ENCODE results near the gene SPTBN5. TPM values are rescaled to one million over a fixed set of nuclear protein-coding genes. Genes with fewer than 3 reads are reported as not detected.

SPTBN5 gene
- total RNA-seq, 1 donor from 2014 or later: 2.9 TPM

DNA sequence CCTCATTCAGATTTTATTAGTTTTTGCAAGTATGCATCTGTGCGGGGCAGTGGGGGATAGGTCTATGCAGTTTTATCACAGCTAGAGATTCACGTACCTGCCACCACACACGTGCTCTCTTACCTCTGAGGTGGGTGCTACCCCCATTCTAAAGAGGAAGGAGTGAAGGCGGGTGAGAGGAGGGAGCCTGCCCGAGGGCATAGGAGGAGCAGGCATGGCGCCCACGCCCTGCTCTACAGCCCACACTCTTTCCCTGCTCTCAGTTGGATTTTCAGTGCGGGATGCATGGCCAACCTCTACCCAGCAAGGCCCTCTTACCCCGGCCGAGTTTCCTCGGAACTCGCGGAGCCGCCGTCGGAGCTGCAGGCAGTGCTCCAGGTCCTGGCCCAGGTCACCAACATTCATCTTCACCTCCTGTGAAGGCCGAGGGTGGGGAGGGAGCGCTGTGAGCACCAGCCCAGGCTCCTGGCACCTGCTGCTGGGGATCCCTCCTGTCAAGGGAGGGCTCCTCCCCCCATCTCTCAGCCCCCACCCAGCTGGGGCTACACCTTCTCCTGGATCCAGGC, 28.3 kb downstream of the SPTBN5 start:
- no peaks in the 10 kb centered on the region for H3K9me3 Mint-ChIP-seq (ENCODE audit: low read depth)
- no peaks in the 10 kb centered on the region for H3K4me1 Mint-ChIP-seq (ENCODE audit: low read depth)
- no peak overlapping the region for H3K4me3 Mint-ChIP-seq (ENCODE audit: unreplicated experiment)
- TF ChIP-seq, protein P1, sequence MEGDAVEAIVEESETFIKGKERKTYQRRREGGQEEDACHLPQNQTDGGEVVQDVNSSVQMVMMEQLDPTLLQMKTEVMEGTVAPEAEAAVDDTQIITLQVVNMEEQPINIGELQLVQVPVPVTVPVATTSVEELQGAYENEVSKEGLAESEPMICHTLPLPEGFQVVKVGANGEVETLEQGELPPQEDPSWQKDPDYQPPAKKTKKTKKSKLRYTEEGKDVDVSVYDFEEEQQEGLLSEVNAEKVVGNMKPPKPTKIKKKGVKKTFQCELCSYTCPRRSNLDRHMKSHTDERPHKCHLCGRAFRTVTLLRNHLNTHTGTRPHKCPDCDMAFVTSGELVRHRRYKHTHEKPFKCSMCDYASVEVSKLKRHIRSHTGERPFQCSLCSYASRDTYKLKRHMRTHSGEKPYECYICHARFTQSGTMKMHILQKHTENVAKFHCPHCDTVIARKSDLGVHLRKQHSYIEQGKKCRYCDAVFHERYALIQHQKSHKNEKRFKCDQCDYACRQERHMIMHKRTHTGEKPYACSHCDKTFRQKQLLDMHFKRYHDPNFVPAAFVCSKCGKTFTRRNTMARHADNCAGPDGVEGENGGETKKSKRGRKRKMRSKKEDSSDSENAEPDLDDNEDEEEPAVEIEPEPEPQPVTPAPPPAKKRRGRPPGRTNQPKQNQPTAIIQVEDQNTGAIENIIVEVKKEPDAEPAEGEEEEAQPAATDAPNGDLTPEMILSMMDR (IDR thresholded peaks at IDR 0.05): no peak
- DNase-seq (ENCODE audit: low spot score): no peak
- H3K27me3 Mint-ChIP-seq (ENCODE audit: low read depth): no peaks in the 10 kb centered on the region
- H3K27ac Mint-ChIP-seq (ENCODE audit: unreplicated experiment): no peak overlapping the region
- peaks cover 5% of the 10 kb centered on the region for H3K36me3 Mint-ChIP-seq (ENCODE audit: low read depth)

DNA sequence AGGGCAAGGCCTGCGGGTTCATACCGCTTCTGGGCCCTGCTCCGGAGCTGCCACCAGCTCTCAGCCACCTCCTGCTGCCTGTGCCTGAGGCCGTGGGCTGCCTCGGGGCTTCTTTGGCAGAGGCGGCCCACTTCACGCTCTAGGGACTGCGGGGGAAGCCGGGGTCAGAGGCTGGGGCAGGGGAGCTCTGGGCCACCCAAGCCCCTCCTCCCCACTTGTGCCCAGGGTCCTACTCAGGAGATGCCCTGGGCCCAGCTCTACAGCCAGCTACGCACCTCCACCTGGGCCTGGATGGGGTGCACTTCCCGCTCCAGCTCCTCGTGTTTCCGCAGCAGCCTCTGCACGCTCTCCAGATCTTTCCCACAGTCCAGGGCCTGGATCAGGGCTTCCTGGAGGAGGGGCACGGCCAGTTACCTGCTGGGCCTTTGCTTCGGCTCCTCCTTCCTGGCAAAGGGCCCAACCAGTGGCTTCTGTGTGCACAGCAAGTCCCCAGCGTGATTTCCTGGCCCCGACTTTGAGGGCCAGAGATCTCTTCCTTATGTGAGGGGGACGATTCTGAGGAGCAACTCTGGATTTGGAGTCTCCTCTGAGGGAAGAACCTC, 31.2 kb downstream of the SPTBN5 start:
- H3K9me3 Mint-ChIP-seq (ENCODE audit: low read depth): no peaks in the 10 kb centered on the region
- H3K36me3 Mint-ChIP-seq (ENCODE audit: low read depth): peaks cover 5% of the 10 kb centered on the region
- H3K27ac Mint-ChIP-seq (ENCODE audit: unreplicated experiment): no peak overlapping the region
- DNase-seq (ENCODE audit: low spot score): no peak
- no peaks in the 10 kb centered on the region for H3K27me3 Mint-ChIP-seq (ENCODE audit: low read depth)
- H3K4me1 Mint-ChIP-seq (ENCODE audit: low read depth): no peaks in the 10 kb centered on the region
- TF ChIP-seq, protein P1 (IDR thresholded peaks at IDR 0.05): no peak
- H3K4me3 Mint-ChIP-seq (ENCODE audit: unreplicated experiment): no peak overlapping the region

DNA sequence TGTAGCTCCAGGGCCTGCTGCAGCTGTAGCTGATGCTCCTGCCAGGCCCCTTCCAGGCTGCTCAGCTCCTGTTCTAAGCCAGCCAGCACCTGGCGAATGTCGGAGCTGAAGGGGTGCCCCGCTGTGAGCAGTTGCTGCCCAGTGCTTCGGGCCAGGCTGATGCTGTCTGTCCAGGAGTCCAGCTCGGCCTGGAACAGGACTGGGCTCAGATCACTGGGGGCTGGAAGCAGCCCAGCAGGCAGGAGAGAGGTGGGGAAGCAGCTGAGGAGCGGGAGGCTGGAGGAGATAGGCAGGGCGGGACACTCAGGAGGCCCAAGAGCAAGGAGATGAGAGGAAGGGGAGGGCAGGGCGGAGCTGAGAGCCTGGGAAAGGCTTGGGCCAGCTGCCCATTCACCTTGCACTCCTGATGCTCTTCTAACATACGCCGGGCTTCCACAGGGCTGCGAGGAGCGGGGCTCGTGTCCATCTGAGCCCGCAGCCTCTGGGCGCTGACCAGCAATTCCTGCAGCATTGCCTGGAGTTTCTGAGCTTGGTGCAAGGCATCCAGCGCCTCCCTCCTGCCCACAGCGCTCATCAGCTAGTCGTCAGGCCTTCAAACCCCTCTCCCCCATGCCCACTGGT, 32.0 kb downstream of the SPTBN5 start:
- H3K27me3 Mint-ChIP-seq (ENCODE audit: low read depth): no peaks in the 10 kb centered on the region
- H3K27ac Mint-ChIP-seq (ENCODE audit: unreplicated experiment): no peak overlapping the region
- H3K36me3 Mint-ChIP-seq (ENCODE audit: low read depth): peaks cover 3% of the 10 kb centered on the region
- H3K9me3 Mint-ChIP-seq (ENCODE audit: low read depth): no peaks in the 10 kb centered on the region
- no peak overlapping the region for H3K4me3 Mint-ChIP-seq (ENCODE audit: unreplicated experiment)
- no peaks in the 10 kb centered on the region for H3K4me1 Mint-ChIP-seq (ENCODE audit: low read depth)
- no peak for DNase-seq (ENCODE audit: low spot score)
- TF ChIP-seq, protein P1 (IDR thresholded peaks at IDR 0.05): no peak

DNA sequence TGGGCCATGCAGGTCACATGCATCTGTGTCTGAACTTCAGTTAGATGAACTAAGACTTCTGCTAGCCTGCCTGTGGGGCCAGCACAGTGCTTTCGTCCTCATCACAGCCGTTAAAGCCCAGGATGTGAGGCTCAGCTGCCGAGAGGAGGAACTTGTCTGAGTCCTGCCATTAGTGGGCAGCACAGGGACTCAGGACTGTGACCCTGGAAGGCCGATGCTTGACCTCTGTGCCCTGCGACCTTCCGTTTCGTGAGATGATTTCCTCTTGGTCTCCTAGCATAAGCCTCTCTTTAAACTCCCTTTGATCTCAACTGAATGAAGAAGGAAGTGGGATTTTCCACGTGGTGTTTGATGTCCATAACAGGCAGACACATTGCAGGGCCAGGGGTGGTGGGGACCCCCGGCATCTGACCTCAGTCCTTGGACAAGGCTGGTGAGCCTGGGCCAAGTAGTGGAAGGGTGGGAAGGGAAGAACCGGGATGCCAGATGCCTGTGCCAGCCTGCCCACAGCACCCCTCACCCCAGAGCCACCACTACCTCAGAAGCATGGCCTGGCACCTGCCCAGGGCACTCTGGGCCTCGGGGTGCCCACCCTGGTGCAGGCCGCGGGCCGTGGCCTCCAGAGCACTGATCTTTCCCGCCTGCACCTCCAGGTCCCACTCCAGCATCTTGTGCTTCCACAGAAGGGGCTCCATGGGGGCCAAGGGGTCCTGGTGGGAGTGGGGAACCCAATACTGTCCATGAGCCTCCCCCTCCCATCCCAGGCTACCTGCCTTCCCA, 33.6 kb downstream of the SPTBN5 start:
- TF ChIP-seq, protein P1 (IDR thresholded peaks at IDR 0.05): peak; percentile 18
- no peak overlapping the region for H3K27ac Mint-ChIP-seq (ENCODE audit: unreplicated experiment)
- peaks cover 3% of the 10 kb centered on the region for H3K36me3 Mint-ChIP-seq (ENCODE audit: low read depth)
- H3K4me1 Mint-ChIP-seq (ENCODE audit: low read depth): no peaks in the 10 kb centered on the region
- no peaks in the 10 kb centered on the region for H3K27me3 Mint-ChIP-seq (ENCODE audit: low read depth)
- H3K4me3 Mint-ChIP-seq (ENCODE audit: unreplicated experiment): no peak overlapping the region
- no peaks in the 10 kb centered on the region for H3K9me3 Mint-ChIP-seq (ENCODE audit: low read depth)
- no peak for DNase-seq (ENCODE audit: low spot score)

DNA sequence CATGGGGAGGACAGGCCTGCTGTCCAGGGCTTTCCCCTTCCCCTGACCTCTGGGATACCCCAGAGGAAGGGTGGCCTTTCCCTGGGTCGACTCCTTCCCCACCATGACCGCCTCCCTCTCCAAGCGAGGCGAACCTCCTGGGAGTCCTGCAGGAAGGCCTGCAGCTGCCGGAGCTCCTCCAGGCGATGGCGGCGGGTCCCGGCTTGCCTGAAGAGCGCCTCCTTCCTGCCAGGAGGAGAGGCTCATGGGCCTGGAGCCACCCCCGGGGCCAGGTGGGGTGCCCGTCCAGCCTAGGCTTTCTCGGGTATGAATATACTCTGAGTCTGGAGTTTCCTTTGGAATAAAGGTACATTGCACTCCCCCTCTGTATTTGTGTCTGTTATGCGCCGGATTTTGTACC, 35.1 kb downstream of the SPTBN5 start:
- Mint-ChIP-seq H3K36me3 (ENCODE audit: low read depth) (peaks cover 3% of the 10 kb centered on the region), H3K9me3 (ENCODE audit: low read depth) (no peaks in the 10 kb centered on the region), H3K4me3 (ENCODE audit: unreplicated experiment) (no peak overlapping the region), H3K4me1 (ENCODE audit: low read depth) (no peaks in the 10 kb centered on the region), H3K27ac (ENCODE audit: unreplicated experiment) (no peak overlapping the region), H3K27me3 (ENCODE audit: low read depth) (no peaks in the 10 kb centered on the region)
- DNase-seq (ENCODE audit: low spot score): no peak
- TF ChIP-seq, protein P1 (IDR thresholded peaks at IDR 0.05): no peak
